Femur (tissue), 1 donor: ENCODE measurements around the gene NEDD8.
"Not testable (repeated sequence)": the region's sequence is repeated elsewhere in the genome, so short reads cannot be mapped to it uniquely, and the experiment has no call there.

Source experiments
- DNase-seq: peaks from one replicate; pipeline ENCODE4 v3.0.0-alpha.2; 2017

The NEDD8 gene

DNA sequence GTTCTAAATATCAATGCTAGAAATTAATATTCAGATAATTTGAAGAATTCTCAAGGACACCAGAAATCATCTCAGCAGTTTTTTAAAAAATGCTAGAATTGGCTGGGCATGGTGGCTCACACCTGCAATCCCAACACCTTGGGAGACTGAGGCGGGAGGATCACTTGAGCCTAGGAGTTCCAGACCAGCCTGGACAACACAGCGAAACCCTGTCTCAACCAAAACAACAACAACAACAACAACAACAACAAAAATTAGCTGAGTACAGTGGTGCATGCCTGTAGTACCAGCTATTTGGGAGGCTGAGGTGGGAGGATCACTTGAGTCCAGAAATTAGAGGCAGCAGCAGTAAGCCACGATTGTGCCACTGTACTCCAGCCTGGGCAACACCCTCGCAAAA, 13.1 kb downstream of the NEDD8 start:
- no peak for DNase-seq

DNA sequence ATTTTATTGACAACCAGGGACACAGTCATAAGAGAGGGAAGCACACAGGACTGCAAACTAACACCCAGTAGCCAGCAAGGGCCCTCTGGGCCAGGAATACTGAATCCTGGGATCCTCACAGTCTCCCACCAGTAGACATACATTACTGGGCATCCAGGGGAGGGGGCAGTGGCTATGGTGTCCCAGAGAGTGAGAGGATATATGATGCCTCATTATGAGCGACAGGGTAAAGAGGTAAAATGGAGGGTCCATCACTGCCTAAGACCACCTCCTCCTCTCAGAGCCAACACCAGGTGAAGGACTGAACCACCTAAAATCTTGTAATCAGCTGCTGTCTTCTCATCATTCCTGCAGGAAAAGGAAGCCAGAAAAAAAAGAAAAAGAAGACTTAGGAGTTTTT, 15.3 kb downstream of the NEDD8 start:
- DNase-seq, result not testable (repeated sequence)

DNA sequence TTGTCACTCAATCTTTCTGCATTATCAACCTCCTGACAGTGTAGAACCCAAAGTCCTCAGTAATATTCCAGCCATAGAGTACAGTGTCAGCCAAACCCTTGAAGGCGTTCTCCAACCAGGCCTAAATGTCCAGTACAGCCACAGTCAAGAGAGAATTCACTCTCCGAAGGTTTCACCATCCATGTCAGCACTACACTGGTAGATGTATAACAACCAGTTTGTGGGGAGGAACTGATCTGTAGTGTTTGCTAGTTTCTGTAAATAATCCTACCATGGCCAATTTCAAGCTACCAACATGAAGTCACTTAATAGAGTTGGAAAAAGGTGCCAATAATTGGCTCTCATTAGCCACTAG, 15.8 kb downstream of the NEDD8 start:
- no peak for DNase-seq

DNA sequence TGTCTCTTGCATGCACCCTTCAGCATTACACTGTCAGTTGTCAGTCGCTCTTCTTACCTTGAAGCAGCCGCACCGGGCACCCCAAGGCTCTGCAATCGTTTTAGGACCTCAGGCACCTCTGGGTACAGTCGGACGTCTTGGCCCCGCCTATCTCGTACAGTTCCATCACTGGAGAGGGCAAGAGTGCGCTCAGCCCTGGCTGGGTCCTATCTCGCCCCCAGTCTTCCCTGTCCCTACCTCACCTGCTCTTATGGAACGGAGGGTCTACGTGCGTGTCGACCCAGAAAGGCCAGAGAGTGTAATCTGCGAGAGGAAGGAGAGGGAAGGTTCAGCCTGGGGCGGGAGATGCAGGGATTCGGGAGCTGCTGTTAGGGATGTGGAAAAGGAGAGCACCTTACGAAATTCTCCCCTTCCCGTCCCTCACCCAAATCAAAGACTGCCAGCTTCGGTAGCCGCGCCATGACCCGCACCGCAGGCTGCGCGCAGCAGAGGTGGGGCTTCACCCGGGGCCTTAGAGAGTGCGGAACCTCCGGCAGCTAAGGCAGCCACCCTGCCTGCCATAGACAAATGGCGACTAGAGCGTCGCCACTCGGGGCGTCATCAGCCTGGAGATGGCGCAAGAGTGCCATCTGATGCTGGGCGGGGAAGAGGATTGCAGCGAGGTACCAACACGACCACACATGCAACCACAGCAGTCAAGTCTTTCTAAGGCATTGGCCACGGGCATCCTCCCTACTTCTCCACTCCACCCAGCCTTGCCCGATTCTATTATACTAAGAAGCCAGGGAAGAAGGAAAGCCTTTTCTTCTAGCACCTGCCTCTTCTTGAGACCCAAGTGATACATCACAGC, 16.4 kb downstream of the NEDD8 start, which contains the start of gene MDP1:
TSS of gene MDP1 (minus strand) at position 572 of the 850 bp plus-strand sequence. CDS start at position 461, 111 bp downstream.
- peak; percentile 91 for DNase-seq

DNA sequence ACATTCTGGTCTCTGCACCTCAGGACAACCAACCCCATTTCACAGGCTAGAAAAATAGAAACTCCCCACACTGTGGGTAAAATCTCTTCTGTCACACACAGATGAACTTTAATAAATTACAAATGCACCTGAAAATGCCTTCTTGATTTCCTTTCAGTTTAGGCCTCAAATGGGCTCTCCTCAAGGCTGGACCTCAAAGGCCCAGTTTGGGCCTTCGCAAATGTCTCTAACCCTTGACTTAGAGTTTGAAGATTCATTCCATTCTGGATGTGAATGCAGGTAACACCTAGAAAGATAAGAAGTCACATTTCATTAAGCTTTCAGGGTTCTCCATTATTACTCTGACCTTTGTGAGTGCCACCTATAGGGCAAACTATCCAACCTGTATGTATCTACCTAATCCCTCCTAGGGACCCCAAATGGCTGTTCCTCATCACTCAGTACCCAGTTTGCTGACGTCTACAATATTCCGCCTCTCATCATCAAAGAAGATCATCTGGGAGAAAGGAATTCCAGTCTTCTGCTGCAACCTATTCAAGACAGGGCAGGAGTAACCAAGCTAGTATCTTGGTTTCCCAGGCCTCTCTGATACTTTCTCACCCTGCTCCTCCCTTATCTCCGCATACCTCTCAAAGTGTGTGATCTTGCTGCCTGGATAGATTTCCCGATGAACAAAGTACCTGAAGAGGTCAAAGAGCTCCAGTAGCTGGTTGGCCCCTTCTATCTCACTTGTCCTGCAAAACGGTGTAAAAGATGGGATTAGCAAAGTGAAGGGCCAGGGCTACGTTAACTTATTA, 18.1 kb downstream of the NEDD8 start:
- DNase-seq, result no peak

DNA sequence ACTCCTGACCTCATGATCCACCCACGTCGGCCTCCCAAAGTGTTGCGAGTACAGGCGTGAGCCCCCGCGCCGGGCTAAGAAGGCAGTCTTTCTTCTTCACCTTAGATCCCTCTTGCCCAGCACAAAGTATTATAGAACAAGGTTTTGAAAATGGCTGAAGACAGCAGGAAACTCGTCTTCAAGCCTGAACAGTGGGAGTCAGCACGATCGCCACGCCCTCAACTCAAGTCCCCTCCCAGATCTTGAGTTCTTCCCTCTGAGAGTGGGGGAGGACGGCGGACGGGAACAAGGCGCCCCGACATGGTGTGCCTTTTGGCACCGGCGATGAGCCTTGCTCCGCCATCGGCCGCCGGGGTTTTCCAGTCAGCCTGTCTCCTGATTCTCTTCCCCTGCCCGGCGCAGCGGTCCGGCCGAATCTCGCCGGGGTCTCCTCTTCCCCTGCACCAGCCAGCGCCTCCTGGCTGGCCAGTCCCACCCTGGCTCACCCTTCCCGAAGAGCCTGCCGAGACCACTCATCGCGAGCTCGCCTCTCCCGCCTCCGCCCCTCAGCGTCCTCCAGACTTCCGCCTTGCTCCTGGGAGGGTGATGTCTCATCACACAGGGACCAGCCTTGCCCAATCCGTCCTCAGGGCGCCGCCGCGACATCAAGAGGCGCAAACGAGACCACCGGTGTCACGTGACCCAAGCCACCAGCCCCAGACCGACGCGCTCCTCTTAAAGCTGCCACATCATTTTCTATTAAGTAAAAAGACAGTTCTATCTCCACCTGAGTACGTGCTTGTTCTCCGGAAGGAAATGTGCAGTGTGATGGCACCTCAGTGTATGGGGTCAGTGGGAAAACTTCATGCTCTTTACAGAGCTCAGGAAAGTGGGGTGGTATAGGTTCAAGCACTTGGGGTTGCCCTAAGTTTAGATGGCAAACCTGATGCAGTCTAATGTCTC, 19.0 kb downstream of the NEDD8 start, which contains the start of gene CHMP4A:
TSS of gene CHMP4A (minus strand) at position 565 of the 942 bp plus-strand sequence. CDS start at position 516, 49 bp downstream.
- peak; percentile 98 for DNase-seq

DNA sequence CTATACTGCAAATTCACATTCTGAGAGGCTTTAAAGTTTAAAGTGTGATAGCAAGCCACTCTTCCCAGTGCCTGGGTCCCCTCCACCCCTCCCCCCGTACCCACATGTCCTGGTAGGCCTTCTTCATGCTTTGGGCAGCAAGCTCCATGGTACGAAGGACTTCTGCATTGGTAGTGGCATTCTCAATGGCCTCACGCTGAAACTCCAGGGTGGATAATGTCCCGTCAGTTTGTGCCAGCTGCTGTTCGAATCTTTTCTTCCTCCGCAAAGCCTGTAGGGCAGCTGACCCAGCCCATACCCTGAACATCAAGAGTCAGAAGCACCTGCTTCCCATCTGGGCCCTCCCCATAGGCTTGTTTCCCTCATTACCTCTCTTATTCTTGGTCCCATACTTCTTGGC, 20.9 kb downstream of the NEDD8 start:
- DNase-seq, result no peak

DNA sequence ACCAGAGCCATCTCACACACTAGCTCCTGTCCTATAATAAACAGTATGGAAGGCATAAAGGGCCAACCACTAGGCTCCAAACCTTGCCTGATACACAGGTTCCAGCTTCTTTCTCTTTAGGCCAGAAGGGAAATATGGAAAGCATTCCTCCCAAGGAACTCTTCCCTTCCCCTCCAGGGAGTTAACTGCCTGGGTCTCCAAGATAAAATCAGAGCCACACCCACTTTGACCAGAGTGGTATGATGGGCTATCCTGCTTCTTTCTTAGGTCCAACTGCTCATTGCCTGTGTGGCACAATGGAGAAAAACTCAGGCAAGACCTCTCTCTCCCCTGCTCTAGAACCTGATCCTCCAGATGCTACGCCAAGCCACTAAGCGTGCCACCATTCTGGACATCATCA, 24.5 kb downstream of the NEDD8 start:
- no peak for DNase-seq

DNA sequence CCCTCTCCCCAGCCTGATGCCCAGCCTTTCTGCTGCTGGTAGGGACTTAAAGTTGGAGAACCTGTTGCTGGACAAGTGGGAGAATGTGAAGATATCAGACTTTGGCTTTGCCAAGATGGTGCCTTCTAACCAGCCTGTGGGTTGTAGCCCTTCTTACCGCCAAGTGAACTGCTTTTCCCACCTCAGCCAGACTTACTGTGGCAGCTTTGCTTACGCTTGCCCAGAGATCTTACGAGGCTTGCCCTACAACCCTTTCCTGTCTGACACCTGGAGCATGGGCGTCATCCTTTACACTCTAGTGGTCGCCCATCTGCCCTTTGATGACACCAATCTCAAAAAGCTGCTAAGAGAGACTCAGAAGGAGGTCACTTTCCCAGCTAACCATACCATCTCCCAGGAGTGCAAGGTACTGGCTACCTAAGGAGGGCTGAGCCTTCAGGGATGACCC, 25.0 kb downstream of the NEDD8 start:
- no peak for DNase-seq

DNA sequence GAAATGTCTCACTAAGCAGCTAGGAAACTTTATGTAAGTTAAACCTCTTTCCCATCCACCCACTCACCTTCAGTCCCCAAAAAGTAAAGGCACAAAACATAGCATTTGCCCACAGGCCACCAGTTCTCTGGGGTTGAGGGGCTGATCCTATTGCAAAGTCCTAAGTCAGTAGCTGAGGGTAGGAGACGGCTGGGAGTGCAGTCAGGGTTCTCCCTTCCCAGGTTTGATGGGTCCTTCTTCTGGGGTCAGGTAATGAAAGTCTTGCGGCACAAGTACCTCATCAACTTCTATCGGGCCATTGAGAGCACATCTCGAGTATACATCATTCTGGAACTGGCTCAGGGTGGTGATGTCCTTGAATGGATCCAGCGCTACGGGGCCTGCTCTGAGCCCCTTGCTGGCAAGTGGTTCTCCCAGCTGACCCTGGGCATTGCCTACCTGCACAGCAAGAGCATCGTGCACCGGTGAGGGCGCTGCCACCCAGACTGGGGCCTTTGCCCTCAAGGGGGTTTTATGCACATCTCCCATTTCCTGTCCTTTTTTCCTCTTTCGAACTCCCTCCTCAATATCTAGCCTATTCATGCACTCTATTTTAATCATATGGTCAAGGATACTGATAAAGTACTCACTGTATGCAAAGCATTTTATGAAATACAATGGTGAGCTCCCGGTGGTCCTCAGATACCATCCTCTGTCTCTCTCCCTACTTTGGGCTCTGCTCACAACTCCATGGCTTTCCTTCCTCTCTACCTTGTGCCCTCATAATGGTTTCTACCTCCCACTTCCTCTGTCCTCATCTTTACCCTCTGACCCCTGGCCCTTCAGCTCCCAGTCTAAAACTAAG, 25.7 kb downstream of the NEDD8 start:
- no peak for DNase-seq

DNA sequence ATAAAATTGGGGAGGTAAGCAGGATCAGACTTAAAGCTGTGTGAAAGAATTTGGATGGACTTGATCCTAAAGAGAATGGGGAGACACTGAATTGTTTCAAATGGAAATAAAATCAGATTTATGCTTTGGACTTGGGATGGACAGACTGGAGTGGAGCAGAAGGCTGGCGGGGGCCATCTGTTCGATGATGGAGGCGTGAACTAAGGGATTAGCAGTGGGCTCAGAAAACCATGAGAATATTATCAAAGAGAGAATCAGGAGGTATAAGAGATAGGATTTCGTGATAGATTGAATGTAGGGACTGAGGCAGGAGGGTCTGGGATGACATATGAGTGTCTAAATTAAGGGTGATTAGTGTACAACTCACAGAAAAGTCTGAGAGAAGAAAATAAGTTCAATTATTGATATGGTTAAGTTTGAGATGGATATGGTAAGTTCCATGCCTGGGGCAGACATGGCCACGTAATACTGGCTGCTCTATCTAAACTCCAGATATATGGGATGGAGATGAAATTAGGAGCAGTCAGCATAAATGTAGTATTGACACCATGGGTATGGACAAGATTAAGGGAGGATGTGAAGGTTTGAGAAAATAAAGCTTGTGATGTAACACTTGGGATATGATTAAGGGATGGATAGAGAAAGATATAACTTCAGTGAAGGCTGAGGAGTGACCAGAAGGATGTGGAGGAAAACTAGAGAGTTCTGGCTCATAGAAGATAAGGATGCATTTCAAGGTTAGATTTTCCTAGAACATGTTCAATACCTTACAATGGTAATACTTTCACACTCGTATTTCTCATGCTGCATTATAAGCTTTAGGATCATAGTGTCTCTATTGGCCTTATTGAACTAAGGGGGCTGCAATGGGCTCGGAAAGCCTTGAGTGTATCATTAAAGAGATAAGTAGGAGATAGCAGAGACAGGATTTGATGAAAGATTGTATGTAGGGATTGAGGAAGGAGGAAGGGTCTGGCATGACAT, 27.7 kb downstream of the NEDD8 start:
- DNase-seq, result no peak

DNA sequence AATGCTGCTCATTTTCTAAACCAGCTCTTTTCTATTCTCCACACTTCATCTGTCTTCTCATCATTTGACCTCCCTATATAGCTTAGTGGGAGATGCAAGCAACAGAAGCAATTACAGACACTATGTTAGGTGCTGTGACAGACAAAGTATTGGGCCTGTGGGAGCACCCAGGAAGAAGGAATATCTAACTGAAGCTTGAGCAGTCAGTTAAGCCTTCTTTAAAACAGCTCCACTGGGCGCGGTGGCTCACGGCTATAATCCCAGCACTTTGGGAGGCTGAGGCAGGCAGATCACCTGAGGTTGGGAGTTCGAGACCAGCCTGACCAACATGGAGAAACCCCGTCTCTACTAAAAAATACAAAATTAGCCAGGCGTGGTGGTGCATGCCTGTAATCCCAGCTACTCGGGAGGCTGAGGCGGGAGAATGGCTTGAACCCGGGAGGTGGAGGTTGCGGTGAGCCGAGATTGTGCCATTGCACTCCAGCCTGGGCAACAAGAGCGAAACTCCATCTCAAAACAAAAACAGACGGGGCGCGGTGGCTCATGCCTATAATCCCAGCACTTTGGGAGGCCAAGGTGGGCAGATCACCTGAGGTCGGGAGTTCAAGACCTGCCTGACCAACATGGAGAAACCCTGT, 28.8 kb downstream of the NEDD8 start:
- not testable (repeated sequence) for DNase-seq

DNA sequence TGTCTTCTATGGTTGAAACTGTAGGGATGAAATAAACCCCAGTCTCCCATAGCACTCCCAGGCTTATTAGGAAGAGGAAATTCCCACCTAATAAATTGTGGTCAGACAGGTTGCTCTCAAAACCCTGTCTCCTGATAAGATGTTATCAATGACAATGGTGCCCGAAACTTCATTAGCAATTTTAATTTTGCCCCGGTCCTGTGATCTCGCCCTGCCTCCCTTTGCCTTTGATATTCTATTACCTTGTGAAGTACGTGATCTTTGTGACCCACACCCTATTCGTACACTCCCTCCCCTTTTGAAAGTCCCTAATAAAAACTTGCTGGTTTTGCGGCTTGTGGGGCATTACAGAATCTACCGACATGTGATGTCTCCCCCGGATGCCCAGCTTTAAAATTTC, 29.6 kb downstream of the NEDD8 start:
- DNase-seq, result not testable (repeated sequence)

DNA sequence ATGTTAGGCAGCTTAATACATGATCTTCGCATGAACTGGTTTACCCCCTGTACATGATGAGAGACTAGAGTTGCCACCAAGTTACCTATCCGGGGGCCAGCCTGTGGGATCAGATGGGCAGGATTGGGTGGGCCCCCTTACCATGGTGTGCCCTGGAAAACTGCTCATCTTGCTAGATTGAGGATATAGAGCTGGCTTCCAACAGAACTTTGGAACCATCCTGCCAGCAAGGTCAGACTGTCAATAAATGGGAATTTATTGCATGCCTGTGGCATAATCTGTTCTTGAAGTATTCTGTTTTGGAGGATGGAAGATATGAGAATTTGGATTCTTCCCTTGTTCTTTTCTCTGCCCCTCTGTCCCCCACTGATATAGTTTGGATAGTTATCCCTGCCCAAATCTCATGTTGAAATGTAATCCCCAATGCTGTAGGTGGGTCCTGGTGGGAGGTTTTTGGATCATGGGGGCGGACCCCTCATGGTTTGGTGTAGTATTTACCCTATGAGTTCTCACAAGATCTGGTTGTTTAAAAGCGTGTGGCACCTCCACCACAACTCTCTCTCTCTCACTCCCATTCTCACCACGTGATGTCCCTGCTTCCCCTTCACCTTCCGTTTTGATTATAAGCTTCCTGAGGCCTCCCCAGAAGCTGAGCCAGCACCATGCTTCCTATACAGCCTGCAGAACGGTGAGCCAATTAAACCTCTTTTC, 33.2 kb downstream of the NEDD8 start:
- DNase-seq, result no peak

DNA sequence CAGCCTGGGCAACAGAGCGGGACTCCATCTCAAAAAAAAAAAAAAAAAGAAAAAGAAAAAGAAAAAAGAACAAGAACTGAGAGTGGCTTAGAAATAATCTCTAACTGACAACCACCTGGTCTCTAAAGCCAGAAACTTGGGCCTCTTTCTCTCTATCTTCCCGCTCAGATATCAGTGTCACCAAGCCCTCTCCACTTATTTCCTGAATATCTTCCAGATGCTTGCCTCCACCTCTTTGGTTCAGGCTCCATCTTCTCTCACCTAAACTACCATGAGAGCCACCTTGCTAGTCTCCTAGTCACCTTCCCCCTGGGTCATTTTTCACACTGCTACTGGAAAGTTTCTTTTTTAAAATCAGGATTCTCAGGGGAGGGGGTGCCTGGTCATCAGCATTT, 35.1 kb downstream of the NEDD8 start:
- no peak for DNase-seq

DNA sequence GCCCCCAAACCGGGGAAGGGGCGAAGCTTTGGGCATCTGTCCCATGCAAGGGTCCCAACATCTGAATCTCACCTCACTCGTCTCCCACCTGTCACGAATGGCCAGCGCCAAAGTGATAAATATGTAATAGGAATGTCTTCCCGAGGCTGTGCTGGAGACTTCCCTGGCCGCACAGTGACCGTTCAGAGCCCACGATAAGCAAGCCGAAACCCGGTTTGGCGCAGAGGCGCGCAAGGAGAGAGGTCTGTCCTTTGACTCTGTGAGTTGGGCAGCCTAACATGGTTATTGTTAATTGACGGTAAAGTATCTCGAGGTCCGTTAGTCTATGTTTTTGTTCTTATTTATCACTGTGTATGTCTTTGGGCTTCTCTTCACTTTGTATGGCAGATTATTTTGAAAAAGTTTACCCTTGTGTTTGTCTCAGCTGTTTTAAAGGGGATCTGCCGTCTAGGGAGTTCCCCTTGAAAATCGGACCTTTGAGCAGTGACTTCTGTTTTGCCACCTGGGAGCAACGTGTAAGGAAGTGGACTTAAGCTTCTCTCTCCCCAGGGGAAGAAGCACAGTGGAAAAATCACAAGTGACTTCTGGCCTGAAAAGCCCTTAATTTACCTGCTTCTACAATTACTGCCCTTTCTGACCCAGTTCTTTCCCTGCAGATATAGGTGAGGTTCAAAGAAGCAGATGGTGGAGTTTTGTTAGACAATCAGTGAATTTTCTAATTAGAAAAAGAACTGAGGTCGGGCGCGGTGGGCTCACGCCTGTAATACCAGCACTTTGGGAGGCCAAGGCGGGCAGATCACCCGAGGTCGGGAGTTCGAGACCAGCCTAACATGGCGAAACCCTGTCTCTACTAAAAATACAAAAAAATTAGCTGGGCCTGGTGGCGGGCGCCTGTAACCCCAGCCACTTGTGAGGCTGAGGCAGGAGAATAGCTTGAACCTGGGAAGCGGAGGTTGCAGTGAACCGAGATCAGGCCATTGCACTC, 35.8 kb downstream of the NEDD8 start:
- no peak for DNase-seq

DNA sequence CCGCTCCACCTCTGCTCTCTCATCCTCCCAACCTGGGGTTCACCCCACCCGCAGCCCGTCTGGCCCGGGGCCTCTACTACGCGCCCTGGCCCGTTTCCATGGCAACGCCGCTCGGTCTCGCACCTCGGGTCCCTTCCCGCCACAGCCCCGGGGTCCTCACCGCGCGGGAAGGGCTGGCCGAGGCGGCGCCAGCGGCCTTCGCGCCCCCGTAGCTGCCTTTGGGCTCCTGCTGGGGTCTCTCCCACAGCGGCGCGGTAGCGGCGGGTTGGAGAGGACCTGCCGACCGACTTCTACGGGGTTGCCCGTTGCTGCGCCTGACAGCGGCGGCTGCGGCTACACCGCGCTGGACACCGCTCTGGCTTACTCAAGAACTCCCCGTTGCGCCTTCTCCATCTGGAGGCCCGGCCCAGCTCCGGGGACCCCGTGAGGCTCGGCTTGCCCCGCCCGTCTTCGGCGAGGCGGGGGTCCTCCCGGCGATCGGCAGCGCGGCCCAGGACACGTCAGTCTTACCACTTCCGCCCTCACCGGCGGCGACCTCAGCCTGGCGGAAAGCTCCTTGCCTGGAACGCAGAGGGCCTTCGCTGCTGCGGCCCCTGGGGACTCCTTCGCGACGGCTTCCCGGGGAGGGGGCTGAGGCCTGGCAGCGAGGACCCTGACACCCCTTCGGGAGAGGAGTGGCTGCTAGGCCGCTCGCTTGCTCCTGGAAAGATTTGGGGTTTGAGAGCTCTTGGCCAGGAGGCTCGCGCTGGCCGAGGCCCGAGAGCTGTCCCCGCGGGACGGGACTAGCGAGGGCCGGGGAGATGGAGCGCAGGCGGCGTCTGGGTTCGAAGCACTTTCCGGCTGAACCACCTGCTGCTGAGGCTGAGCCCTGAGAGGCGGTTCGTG, 36.7 kb downstream of the NEDD8 start, which contains the start of gene TM9SF1:
TSS of gene TM9SF1 (minus strand) at position 256 of the 885 bp plus-strand sequence. CDS start 422 bp downstream, outside the sequence.
- peak; percentile 94 for DNase-seq
